Measurements from ENCODE around the gene UBE2S.

- TF ChIP-seq, protein P1, sequence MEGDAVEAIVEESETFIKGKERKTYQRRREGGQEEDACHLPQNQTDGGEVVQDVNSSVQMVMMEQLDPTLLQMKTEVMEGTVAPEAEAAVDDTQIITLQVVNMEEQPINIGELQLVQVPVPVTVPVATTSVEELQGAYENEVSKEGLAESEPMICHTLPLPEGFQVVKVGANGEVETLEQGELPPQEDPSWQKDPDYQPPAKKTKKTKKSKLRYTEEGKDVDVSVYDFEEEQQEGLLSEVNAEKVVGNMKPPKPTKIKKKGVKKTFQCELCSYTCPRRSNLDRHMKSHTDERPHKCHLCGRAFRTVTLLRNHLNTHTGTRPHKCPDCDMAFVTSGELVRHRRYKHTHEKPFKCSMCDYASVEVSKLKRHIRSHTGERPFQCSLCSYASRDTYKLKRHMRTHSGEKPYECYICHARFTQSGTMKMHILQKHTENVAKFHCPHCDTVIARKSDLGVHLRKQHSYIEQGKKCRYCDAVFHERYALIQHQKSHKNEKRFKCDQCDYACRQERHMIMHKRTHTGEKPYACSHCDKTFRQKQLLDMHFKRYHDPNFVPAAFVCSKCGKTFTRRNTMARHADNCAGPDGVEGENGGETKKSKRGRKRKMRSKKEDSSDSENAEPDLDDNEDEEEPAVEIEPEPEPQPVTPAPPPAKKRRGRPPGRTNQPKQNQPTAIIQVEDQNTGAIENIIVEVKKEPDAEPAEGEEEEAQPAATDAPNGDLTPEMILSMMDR (IDR thresholded peaks at IDR 0.05) = no peak
- TF ChIP-seq REST (IDR thresholded peaks at IDR 0.05; ENCODE audit: insufficient read depth in 1 of 2, low read depth in 2 of 2, low read length in 1 of 2) = no peak
- no peak for TF ChIP-seq POLR2AphosphoS5 (IDR thresholded peaks at IDR 0.05; ENCODE audit: low read depth, low read length)
These were observed 54.2 kb downstream of the UBE2S start for GRCh38 chr19:55353356-55353802.
